GM18508 (cell line): ENCODE results near the gene STRADB.

ENCODE experiments used
- ATAC-seq: cut with Tn5 transposase; IDR thresholded peaks from one replicate; pipeline ENCODE4 v1.9.1; 2021; ENCODE audit warnings: moderate number of reproducible peaks; ENCODE audit not compliant: insufficient read depth, unreplicated experiment

STRADB gene

DNA sequence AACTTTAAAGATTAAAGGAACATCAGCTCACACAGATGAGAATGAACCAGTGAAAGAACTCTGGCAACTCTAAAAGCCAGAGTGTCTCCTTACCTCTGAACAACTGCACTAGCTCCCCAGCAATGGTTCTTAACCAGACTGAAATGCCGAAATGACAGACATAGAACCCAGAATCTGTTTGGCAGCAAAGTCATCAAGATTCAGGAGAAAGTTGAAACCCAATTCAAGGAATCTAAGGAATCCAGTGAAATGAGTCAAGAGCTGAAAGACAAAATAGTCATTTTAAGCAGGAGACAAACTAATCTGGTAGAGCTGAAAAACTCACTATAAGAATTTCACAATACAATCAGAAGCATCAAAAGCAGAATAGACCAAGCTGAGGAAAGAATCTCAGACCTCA lies 72.0 kb downstream of the STRADB start:
- no peak for ATAC-seq
